Neural progenitor cell (in vitro differentiated cells): ENCODE data around the gene COCH.

Experiments used
- EZH2 ChIP-seq: fragments of 200-600 bp; sonication (generic); IDR thresholded peaks from 2 replicates; pipeline ENCODE4 v1.6.1; 2017; ENCODE audit warnings: antibody characterized with exemption, mild to moderate bottlenecking, moderate library complexity
- EZH2phosphoT487 ChIP-seq: fragments of 200-600 bp; sonication (generic); IDR thresholded peaks from 2 replicates; pipeline ENCODE4 v1.6.1; 2017; ENCODE audit warnings: antibody characterized with exemption
- TF ChIP-seq, protein P1 (sequence below): fragments of 200-600 bp; sonication (generic); IDR thresholded peaks from 2 replicates; pipeline ENCODE4 v1.5.1; 2017; ENCODE audit warnings: antibody characterized with exemption, mild to moderate bottlenecking

DNA sequence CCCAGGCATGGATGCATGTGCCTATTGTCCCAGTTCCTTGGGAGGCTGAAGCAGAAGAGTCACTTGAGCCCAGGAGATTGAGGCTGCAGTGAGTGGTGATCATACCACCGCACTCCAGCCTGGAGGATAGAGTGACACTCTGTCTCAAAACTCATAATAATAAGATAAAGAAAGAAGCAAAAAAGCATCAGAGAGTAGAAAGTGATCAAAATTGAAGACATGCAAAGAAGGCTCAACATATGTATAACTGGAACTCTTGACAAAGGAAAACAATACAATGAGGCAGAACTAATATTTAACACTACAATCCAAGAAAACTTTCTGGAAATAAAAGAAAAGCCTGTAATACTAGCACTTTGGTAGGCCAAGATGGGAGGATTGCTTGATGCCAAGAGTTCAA is 48.3 kb upstream of the COCH start:
- no peak for TF ChIP-seq EZH2
- TF ChIP-seq, protein P1, sequence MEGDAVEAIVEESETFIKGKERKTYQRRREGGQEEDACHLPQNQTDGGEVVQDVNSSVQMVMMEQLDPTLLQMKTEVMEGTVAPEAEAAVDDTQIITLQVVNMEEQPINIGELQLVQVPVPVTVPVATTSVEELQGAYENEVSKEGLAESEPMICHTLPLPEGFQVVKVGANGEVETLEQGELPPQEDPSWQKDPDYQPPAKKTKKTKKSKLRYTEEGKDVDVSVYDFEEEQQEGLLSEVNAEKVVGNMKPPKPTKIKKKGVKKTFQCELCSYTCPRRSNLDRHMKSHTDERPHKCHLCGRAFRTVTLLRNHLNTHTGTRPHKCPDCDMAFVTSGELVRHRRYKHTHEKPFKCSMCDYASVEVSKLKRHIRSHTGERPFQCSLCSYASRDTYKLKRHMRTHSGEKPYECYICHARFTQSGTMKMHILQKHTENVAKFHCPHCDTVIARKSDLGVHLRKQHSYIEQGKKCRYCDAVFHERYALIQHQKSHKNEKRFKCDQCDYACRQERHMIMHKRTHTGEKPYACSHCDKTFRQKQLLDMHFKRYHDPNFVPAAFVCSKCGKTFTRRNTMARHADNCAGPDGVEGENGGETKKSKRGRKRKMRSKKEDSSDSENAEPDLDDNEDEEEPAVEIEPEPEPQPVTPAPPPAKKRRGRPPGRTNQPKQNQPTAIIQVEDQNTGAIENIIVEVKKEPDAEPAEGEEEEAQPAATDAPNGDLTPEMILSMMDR = no peak
- TF ChIP-seq EZH2phosphoT487 = no peak
